Liver (tissue), 9 donors: Measurements from ENCODE around the gene ST3GAL3. TPM values are rescaled to one million over a fixed set of nuclear protein-coding genes. Genes with fewer than 3 reads are reported as not detected.

Source experiments
- DNase-seq: peaks from one replicate; pipeline ENCODE4 v3.0.0-alpha.2; 2017; ENCODE audit warnings: low spot score
- H3K27ac ChIP-seq, 2 donors: one replicate each; pipeline ENCODE4 v1.7.0; 2013; ENCODE audit warnings: inconsistent platforms in 2 of 2, low read length in 2 of 2, control low read depth in 1 of 2, low read depth in 1 of 2, mild to moderate bottlenecking in 1 of 2
- H3K27me3 ChIP-seq, 4 donors: one replicate each; pipeline versions ENCODE4 v1.6.1 to v1.7.0; 2013; ENCODE audit warnings: low read length in 3 of 4, inconsistent platforms in 1 of 4, mild to moderate bottlenecking in 1 of 4, moderate library complexity in 1 of 4; ENCODE audit not compliant: control insufficient read depth in 4 of 4, insufficient read depth in 4 of 4
- H3K36me3 ChIP-seq, 4 donors: one replicate each; pipeline versions ENCODE4 v1.6.1 to v1.7.0; 2013; ENCODE audit warnings: low read length in 3 of 4, mild to moderate bottlenecking in 3 of 4, low read depth in 1 of 4, moderate library complexity in 1 of 4; ENCODE audit not compliant: control insufficient read depth in 4 of 4, insufficient read depth in 3 of 4
- H3K4me1 ChIP-seq, 4 donors: one replicate each; pipeline versions ENCODE4 v1.6.1 to v1.7.0; 2013; ENCODE audit warnings: low read length in 3 of 4, mild to moderate bottlenecking in 3 of 4, moderate library complexity in 1 of 4; ENCODE audit not compliant: control insufficient read depth in 4 of 4, insufficient read depth in 4 of 4
- H3K4me3 ChIP-seq, 3 donors: one replicate each; pipeline versions ENCODE4 v1.6.1 to v1.7.0; 2013; ENCODE audit warnings: low read length in 3 of 3, control low read depth in 1 of 3, low read depth in 1 of 3, mild to moderate bottlenecking in 1 of 3
- H3K9ac ChIP-seq, 2 donors: one replicate each; pipeline ENCODE4 v1.7.0; 2013; ENCODE audit warnings: low read length in 2 of 2, mild to moderate bottlenecking in 2 of 2, moderate library complexity in 2 of 2, control low read depth in 1 of 2, low read depth in 1 of 2
- H3K9me3 ChIP-seq, 4 donors: one replicate each; pipeline versions ENCODE4 v1.6.1 to v1.7.0; 2013; ENCODE audit warnings: low read length in 3 of 4; ENCODE audit not compliant: control insufficient read depth in 4 of 4
- EGR1 ChIP-seq, 2 donors: IDR thresholded peaks; 2 replicates each; pipeline ENCODE4 v1.6.1; 2016 to 2018; ENCODE audit warnings: antibody characterized with exemption in 2 of 2, low read depth in 2 of 2
- FOXA1 ChIP-seq: IDR thresholded peaks from 2 replicates; pipeline ENCODE4 v1.6.1; 2016; ENCODE audit warnings: antibody characterized with exemption
- FOXA2 ChIP-seq: IDR thresholded peaks from 2 replicates; pipeline ENCODE4 v1.6.1; 2016; ENCODE audit warnings: antibody characterized with exemption
- GABPA ChIP-seq, 2 donors: IDR thresholded peaks in 1 of 2; conservative IDR thresholded peaks in 1 of 2; 2 replicates each; pipeline ENCODE4 v1.6.1; 2016; ENCODE audit warnings: antibody characterized with exemption in 2 of 2, mild to moderate bottlenecking in 1 of 2, moderate library complexity in 1 of 2
- HNF4A ChIP-seq, 2 donors: conservative IDR thresholded peaks; 2 replicates each; pipeline ENCODE4 v1.6.1; 2016; ENCODE audit warnings: antibody characterized with exemption in 2 of 2, mild to moderate bottlenecking in 2 of 2
- HNF4G ChIP-seq: IDR thresholded peaks from 2 replicates; pipeline ENCODE4 v1.6.1; 2016; ENCODE audit warnings: antibody characterized with exemption
- NR2F2 ChIP-seq: IDR thresholded peaks from 2 replicates; pipeline ENCODE4 v1.6.1; 2016; ENCODE audit warnings: antibody characterized with exemption
- RXRA ChIP-seq, 2 donors: IDR thresholded peaks; 2 replicates each; pipeline ENCODE4 v1.6.1; 2017 to 2018; ENCODE audit warnings: antibody characterized with exemption in 2 of 2, mild to moderate bottlenecking in 1 of 2
- SP1 ChIP-seq: IDR thresholded peaks from 2 replicates; pipeline ENCODE4 v1.6.1; 2018; ENCODE audit warnings: antibody characterized with exemption, mild to moderate bottlenecking
- TAF1 ChIP-seq: conservative IDR thresholded peaks from 2 replicates; pipeline ENCODE4 v1.6.1; 2016; ENCODE audit warnings: antibody characterized with exemption, mild to moderate bottlenecking
- YY1 ChIP-seq: IDR thresholded peaks from 2 replicates; pipeline ENCODE4 v1.6.1; 2016; ENCODE audit warnings: antibody characterized with exemption, mild to moderate bottlenecking
- whole genome bisulfite sequencing: extraction: QIAGEN DNeasy Blood & Tissue Kit; methylation state at CpG from one replicate; pipeline ENCODE4 v1.1.7; 2013; 5-methylcytosine and 5-hydroxymethylcytosine counted together
- polyA plus RNA-seq, 2 donors: library from polyadenylated mRNA; stranded (reverse) in 1 of 2; unstranded in 1 of 2; fragments of 200-250 nt in 1 of 2; fragments of >200 nt in 1 of 2; fragmentation: Nextera tagmentation in 1 of 2; extraction: Ambion mirVana in 1 of 2; gene quantifications; one replicate each; pipeline versions ENCODE4 v1.2.1 to v1.2.3, GENCODE V29; 2013 to 2015
- total RNA-seq, 2 donors: library from RNA; depleted of rRNA; stranded (reverse); fragments of >200 nt; gene quantifications; one replicate each; pipeline ENCODE4 v1.2.3, GENCODE V29; 2014
- TF ChIP-seq, protein P1 (sequence below): IDR thresholded peaks from 2 replicates; pipeline ENCODE4 v1.6.1; 2016; ENCODE audit warnings: antibody characterized with exemption, mild to moderate bottlenecking
- TF ChIP-seq, protein P2 (sequence below): fragments of 150-350 bp; IDR thresholded peaks from 2 replicates; pipeline ENCODE4 v1.5.1; 2017; ENCODE audit warnings: improper control_type of control experiment, low read depth, low read length; ENCODE audit not compliant: missing input control
- TF ChIP-seq, protein P3 (sequence below): IDR thresholded peaks from 2 replicates; pipeline ENCODE4 v1.6.1; 2016; ENCODE audit warnings: antibody characterized with exemption
- TF ChIP-seq, protein P4 (sequence below): IDR thresholded peaks from 2 replicates; pipeline ENCODE4 v1.6.1; 2016; ENCODE audit warnings: antibody characterized with exemption
- TF ChIP-seq, protein P5 (sequence below): IDR thresholded peaks from 2 replicates; pipeline ENCODE4 v1.6.1; 2016; ENCODE audit warnings: antibody characterized with exemption
- donor health status: healthy.
- donor health status: healthy.
- donor health status: healthy.
- donor health status: healthy.
- donor health status: healthy.

The ST3GAL3 gene
- total and polyA plus RNA-seq, 4 donors = 4.9 to 11.4 (median 8.1) TPM

DNA sequence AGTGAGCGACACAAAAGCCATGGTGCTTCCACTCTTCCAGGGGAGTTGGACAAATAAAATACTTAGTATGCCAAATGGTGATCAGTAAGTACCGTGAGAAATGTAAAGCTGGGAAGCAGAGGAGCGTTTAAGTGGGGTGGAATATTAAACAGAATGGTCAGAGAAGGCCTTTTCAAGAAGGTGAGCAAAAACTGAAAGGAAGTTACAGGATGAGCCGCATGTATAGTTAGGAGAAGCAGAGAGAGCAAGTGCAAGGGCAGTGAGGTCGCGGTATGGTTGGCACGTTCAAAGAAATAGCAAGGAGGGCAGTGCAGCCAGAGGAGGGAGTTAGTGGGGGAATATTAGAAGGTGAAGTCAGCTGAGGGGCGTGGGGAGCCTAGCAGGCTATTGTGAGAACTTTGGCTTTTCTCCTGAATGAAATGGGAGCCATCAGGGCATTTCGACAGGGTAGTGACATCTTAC is 266.7 kb downstream of the ST3GAL3 start:
- H3K4me3 ChIP-seq = peak overlapping the region; percentile 87 to 93 (median 88)
- peak overlapping the region in 1 of 2 donors; percentile 45 for H3K9ac ChIP-seq
- TF ChIP-seq, protein P1, sequence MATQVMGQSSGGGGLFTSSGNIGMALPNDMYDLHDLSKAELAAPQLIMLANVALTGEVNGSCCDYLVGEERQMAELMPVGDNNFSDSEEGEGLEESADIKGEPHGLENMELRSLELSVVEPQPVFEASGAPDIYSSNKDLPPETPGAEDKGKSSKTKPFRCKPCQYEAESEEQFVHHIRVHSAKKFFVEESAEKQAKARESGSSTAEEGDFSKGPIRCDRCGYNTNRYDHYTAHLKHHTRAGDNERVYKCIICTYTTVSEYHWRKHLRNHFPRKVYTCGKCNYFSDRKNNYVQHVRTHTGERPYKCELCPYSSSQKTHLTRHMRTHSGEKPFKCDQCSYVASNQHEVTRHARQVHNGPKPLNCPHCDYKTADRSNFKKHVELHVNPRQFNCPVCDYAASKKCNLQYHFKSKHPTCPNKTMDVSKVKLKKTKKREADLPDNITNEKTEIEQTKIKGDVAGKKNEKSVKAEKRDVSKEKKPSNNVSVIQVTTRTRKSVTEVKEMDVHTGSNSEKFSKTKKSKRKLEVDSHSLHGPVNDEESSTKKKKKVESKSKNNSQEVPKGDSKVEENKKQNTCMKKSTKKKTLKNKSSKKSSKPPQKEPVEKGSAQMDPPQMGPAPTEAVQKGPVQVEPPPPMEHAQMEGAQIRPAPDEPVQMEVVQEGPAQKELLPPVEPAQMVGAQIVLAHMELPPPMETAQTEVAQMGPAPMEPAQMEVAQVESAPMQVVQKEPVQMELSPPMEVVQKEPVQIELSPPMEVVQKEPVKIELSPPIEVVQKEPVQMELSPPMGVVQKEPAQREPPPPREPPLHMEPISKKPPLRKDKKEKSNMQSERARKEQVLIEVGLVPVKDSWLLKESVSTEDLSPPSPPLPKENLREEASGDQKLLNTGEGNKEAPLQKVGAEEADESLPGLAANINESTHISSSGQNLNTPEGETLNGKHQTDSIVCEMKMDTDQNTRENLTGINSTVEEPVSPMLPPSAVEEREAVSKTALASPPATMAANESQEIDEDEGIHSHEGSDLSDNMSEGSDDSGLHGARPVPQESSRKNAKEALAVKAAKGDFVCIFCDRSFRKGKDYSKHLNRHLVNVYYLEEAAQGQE = no peak
- TF ChIP-seq TAF1 = no peak
- no peak for TF ChIP-seq RXRA (IDR thresholded peaks at IDR 0.05)
- no peak for TF ChIP-seq EGR1 (IDR thresholded peaks at IDR 0.05; ENCODE audit: low read depth in 2 of 2)
- no peak for TF ChIP-seq FOXA2
- no peak for TF ChIP-seq GABPA (IDR thresholded peaks at IDR 0.05 in 1 of 2, conservative IDR thresholded peaks at IDR 0.05 in 1 of 2)
- TF ChIP-seq, protein P2, sequence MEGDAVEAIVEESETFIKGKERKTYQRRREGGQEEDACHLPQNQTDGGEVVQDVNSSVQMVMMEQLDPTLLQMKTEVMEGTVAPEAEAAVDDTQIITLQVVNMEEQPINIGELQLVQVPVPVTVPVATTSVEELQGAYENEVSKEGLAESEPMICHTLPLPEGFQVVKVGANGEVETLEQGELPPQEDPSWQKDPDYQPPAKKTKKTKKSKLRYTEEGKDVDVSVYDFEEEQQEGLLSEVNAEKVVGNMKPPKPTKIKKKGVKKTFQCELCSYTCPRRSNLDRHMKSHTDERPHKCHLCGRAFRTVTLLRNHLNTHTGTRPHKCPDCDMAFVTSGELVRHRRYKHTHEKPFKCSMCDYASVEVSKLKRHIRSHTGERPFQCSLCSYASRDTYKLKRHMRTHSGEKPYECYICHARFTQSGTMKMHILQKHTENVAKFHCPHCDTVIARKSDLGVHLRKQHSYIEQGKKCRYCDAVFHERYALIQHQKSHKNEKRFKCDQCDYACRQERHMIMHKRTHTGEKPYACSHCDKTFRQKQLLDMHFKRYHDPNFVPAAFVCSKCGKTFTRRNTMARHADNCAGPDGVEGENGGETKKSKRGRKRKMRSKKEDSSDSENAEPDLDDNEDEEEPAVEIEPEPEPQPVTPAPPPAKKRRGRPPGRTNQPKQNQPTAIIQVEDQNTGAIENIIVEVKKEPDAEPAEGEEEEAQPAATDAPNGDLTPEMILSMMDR = no peak
- TF ChIP-seq, protein P3, sequence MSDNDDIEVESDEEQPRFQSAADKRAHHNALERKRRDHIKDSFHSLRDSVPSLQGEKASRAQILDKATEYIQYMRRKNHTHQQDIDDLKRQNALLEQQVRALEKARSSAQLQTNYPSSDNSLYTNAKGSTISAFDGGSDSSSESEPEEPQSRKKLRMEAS = no peak
- TF ChIP-seq HNF4A (conservative IDR thresholded peaks at IDR 0.05) = no peak
- TF ChIP-seq YY1 = no peak
- TF ChIP-seq, protein P4, sequence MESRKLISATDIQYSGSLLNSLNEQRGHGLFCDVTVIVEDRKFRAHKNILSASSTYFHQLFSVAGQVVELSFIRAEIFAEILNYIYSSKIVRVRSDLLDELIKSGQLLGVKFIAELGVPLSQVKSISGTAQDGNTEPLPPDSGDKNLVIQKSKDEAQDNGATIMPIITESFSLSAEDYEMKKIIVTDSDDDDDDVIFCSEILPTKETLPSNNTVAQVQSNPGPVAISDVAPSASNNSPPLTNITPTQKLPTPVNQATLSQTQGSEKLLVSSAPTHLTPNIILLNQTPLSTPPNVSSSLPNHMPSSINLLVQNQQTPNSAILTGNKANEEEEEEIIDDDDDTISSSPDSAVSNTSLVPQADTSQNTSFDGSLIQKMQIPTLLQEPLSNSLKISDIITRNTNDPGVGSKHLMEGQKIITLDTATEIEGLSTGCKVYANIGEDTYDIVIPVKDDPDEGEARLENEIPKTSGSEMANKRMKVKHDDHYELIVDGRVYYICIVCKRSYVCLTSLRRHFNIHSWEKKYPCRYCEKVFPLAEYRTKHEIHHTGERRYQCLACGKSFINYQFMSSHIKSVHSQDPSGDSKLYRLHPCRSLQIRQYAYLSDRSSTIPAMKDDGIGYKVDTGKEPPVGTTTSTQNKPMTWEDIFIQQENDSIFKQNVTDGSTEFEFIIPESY = no peak
- no peak for TF ChIP-seq HNF4G
- TF ChIP-seq FOXA1 = no peak
- H3K27me3 ChIP-seq = no peaks in the 10 kb centered on the region
- peaks cover 8 to 63% (median 52%) of the 10 kb centered on the region in 4 donors for H3K4me1 ChIP-seq
- H3K9me3 ChIP-seq = no peaks in the 10 kb centered on the region
- no peak for DNase-seq
- H3K27ac ChIP-seq = peak overlapping the region; percentile 93 to 96
- WGBS = 43% methylated on average over 9 of the region's 9 CpGs
- H3K36me3 ChIP-seq = peaks cover 5 to 21% (median 12%) of the 10 kb centered on the region in 4 donors

DNA sequence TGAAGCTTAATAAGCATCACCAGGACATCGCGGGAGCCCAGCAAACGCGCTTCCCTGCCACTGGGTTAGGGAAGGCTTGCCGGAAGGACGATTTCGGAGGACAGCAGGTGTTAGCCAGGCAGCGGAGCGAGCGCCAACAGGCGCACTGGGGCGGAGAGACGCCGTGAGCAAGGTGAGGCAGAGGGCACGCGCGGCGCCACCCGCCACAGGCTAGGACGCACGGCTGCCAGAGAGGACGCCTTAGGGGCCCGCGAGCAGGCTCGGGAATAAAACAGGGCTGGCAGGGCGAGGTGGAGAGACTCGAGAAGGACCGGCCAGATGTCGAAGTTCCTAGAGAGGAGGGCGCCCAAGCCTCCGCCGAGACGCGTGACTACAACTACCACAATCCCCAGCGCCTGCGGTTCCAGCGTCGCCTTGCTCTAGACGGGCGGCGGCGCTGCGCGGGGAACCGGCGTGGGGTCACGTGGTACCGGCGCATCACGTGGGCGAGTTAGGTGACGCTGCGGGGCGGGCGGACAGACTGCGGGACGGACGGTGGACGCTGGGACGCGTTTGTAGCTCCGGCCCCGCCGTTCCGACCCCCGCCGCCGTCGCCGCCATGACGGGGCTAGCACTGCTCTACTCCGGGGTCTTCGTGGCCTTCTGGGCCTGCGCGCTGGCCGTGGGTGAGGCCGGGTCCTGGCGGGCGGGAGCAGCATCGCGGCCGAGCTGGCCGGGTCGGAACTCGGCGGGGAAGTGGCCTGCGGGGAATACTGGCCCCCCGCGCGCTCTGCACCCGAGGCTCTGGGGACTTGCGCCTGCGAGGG is 267.3 kb downstream of the ST3GAL3 start, which contains the start of gene ATP6V0B:
Gene ATP6V0B (plus strand): TSS at position 518 of the 806 bp plus-strand sequence. CDS start 81 bp downstream, at position 599.
- under 1% methylated on average over 93 of the region's 93 CpGs for WGBS
- TF ChIP-seq, protein P5, sequence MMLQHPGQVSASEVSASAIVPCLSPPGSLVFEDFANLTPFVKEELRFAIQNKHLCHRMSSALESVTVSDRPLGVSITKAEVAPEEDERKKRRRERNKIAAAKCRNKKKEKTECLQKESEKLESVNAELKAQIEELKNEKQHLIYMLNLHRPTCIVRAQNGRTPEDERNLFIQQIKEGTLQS = no peak
- TF ChIP-seq SP1 (peak; percentile 52), NR2F2 (no peak), FOXA2 (no peak), GABPA (IDR thresholded peaks at IDR 0.05 in 1 of 2, conservative IDR thresholded peaks at IDR 0.05 in 1 of 2) (peak in 1 of 2 donors; percentile 73), EGR1 (IDR thresholded peaks at IDR 0.05; ENCODE audit: low read depth in 2 of 2) (peak in 1 of 2 donors; percentile 27), YY1 (peak; percentile 82)
- peaks cover 5 to 21% (median 12%) of the 10 kb centered on the region in 4 donors for H3K36me3 ChIP-seq
- H3K9ac ChIP-seq = peak within 1 kb of the TSS; percentile 69 to 91
- H3K9me3 ChIP-seq = no peaks in the 10 kb centered on the region
- DNase-seq = peak; percentile 96
- no peaks in the 10 kb centered on the region for H3K27me3 ChIP-seq
- H3K4me1 ChIP-seq = peaks cover 8 to 59% (median 51%) of the 10 kb centered on the region in 4 donors
- H3K27ac ChIP-seq = peak within 1 kb of the TSS; percentile 93 to 96
- H3K4me3 ChIP-seq = peak within 1 kb of the TSS; percentile 88 to 93 (median 88)
